NT2/D1 (cell line): ENCODE results near the gene CACNA1H.
"Not testable (repeated sequence)": the region's sequence is repeated elsewhere in the genome, so short reads cannot be mapped to it uniquely, and the experiment has no call there.

ENCODE experiments used
- YY1 ChIP-seq: IDR thresholded peaks from 2 replicates; pipeline ENCODE4 v1.6.1; 2011; ENCODE audit not compliant: insufficient read length, insufficient read depth
- ZNF274 ChIP-seq: IDR thresholded peaks from 2 replicates; pipeline ENCODE4 v1.6.1; 2011; ENCODE audit warnings: mild to moderate bottlenecking, low read depth, low read length

GRCh38 chr16:1256296-1256873, 103.5 kb downstream of the CACNA1H start:
- TF ChIP-seq YY1, ZNF274: not testable (repeated sequence)
